Upper lobe of left lung (tissue), 4 donors: ENCODE data around the gene INO80C.

Experiments used
- EP300 ChIP-seq, 4 donors: sonication (generic); formaldehyde crosslinking; IDR thresholded peaks; one replicate each; pipeline ENCODE4 v1.5.1; 2017; ENCODE audit warnings: antibody characterized with exemption in 4 of 4, control low read depth in 2 of 4
- POLR2A ChIP-seq, 4 donors: fragments of 450-650 bp; IDR thresholded peaks; one replicate each; pipeline ENCODE4 v1.5.1; 2016 to 2017; ENCODE audit warnings: antibody characterized with exemption in 4 of 4, mild to moderate bottlenecking in 2 of 4
- POLR2AphosphoS5 ChIP-seq, 2 donors: sonication (generic); formaldehyde crosslinking; IDR thresholded peaks; one replicate each; pipeline ENCODE4 v1.5.1; 2017; ENCODE audit warnings: antibody characterized with exemption in 2 of 2

GRCh38 chr18:35516789-35517188 lies 19.0 kb upstream of the INO80C start:
- no peak for TF ChIP-seq POLR2A (IDR thresholded peaks at IDR 0.05)
- no peak for TF ChIP-seq EP300 (IDR thresholded peaks at IDR 0.05)
- no peak for TF ChIP-seq POLR2AphosphoS5 (IDR thresholded peaks at IDR 0.05)
